NCI-H1436 treated with DMSO at 0.1 percent for 48 hours (cell line): ENCODE data around the gene AUTS2.

Experiments used
- DNase-seq: peaks from one replicate; lab custom pipeline; 2025; lab: John Stamatoyannopoulos, UW

Gene AUTS2

GRCh38 chr7:70188901-70189650 lies 590.8 kb downstream of the AUTS2 start:
- DNase-seq: no peak

- DNase-seq: no peak
Observed at GRCh38 chr7:70189776-70190175, 591.5 kb downstream of the AUTS2 start.

- no peak for DNase-seq
Observed at GRCh38 chr7:70190281-70190680, 592.0 kb downstream of the AUTS2 start.

GRCh38 chr7:70193514-70193913 lies 595.2 kb downstream of the AUTS2 start:
- DNase-seq: no peak

- DNase-seq: no peak
Observed at GRCh38 chr7:70208236-70209063, 610.2 kb downstream of the AUTS2 start.

GRCh38 chr7:70210200-70210935 lies 612.1 kb downstream of the AUTS2 start:
- DNase-seq: no peak

- no peak for DNase-seq
Observed at GRCh38 chr7:70210936-70211310, 612.6 kb downstream of the AUTS2 start.

- DNase-seq: no peak
Observed at GRCh38 chr7:70212281-70212680, 614.0 kb downstream of the AUTS2 start.

- DNase-seq: no peak
Observed at GRCh38 chr7:70214071-70214470, 615.8 kb downstream of the AUTS2 start.

- no peak for DNase-seq
Observed at GRCh38 chr7:70215491-70215890, 617.2 kb downstream of the AUTS2 start.

GRCh38 chr7:70217571-70217970 lies 619.3 kb downstream of the AUTS2 start:
- DNase-seq: no peak

GRCh38 chr7:70218006-70218405 lies 619.7 kb downstream of the AUTS2 start:
- DNase-seq: no peak

GRCh38 chr7:70219061-70219460 lies 620.8 kb downstream of the AUTS2 start:
- no peak for DNase-seq

- no peak for DNase-seq
Observed at GRCh38 chr7:70229242-70229641, 631.0 kb downstream of the AUTS2 start.

- DNase-seq: no peak
Observed at GRCh38 chr7:70230761-70231160, 632.5 kb downstream of the AUTS2 start.

GRCh38 chr7:70233776-70234175 lies 635.5 kb downstream of the AUTS2 start:
- DNase-seq: no peak

GRCh38 chr7:70237256-70237655 lies 639.0 kb downstream of the AUTS2 start:
- DNase-seq: no peak

- DNase-seq: no peak
Observed at GRCh38 chr7:70237831-70238575, 639.7 kb downstream of the AUTS2 start.

- DNase-seq: no peak
Observed at GRCh38 chr7:70239918-70240317, 641.6 kb downstream of the AUTS2 start.

GRCh38 chr7:70240873-70241272 lies 642.6 kb downstream of the AUTS2 start:
- DNase-seq: no peak

- no peak for DNase-seq
Observed at GRCh38 chr7:70241536-70242175, 643.4 kb downstream of the AUTS2 start.
